Colonic mucosa (tissue), 4 donors: Measurements from ENCODE around the gene CFAP46. TPM values are rescaled to one million over a fixed set of nuclear protein-coding genes. Genes with fewer than 3 reads are reported as not detected.
"Not testable (repeated sequence)": the region's sequence is repeated elsewhere in the genome, so short reads cannot be mapped to it uniquely, and the experiment has no call there.

Experiments
- DNase-seq: peaks from one replicate; pipeline ENCODE4 v3.0.0-alpha.2; 2020
- H3K27ac ChIP-seq: fragments of 200-600 bp; one replicate; pipeline ENCODE4 v1.8.0; 2021
- H3K27me3 ChIP-seq: fragments of 200-600 bp; one replicate; pipeline ENCODE4 v1.8.0; 2021
- H3K36me3 ChIP-seq: fragments of 200-600 bp; one replicate; pipeline ENCODE4 v1.8.0; 2021
- H3K4me1 ChIP-seq: fragments of 200-600 bp; one replicate; pipeline ENCODE4 v1.8.0; 2021; ENCODE audit warnings: mild to moderate bottlenecking
- H3K4me3 ChIP-seq: fragments of 200-600 bp; one replicate; pipeline ENCODE4 v1.8.0; 2021
- H3K9ac ChIP-seq, 2 donors: one replicate each; pipeline ENCODE4 v1.7.0; 2013; ENCODE audit warnings: control low read depth in 2 of 2, low read depth in 2 of 2, low read length in 2 of 2
- H3K9me3 ChIP-seq: fragments of 200-600 bp; one replicate; pipeline ENCODE4 v1.8.0; 2021
- CTCF ChIP-seq: fragments of 200-600 bp; IDR thresholded peaks from one replicate; pipeline ENCODE4 v1.8.0; 2022; ENCODE audit warnings: antibody characterized with exemption, mild to moderate bottlenecking
- intact Hi-C: fragments of 100-400 bp; cut with DNase I; formaldehyde crosslinking; loops from one replicate; pipeline ENCODE4 v1.14.1; 2022
- total RNA-seq, 2 donors: library from RNA; stranded (reverse); fragmentation: NEBNext Ultra II Directional in 1 of 2; extraction: Animal tissue kit (Norgen Biotek cat#: 25700) in 1 of 2; gene quantifications; one replicate each; pipeline ENCODE4 v1.2.1, GENCODE V29; 2021
- donor health status: healthy.
- donor health status: DM: no; HTN: no; CAD: no.
- donor health status: DM: no; HTN: no; CAD: no.

CFAP46 gene
- total RNA-seq, 2 donors from 2014 or later, result 0.13 TPM; not detected in 1

- H3K27ac ChIP-seq, result no peak overlapping the region
- H3K4me3 ChIP-seq, result no peak overlapping the region
- no peaks in the 10 kb centered on the region for H3K27me3 ChIP-seq
- no peaks in the 10 kb centered on the region for H3K36me3 ChIP-seq
- no peaks in the 10 kb centered on the region for H3K9me3 ChIP-seq
- H3K4me1 ChIP-seq, result no peaks in the 10 kb centered on the region
- TF ChIP-seq CTCF, result no peak
- no peak for DNase-seq
- no peak overlapping the region for H3K9ac ChIP-seq
- intact Hi-C loops, result no loop called here
Measured at GRCh38 chr10:132777441-132777840, 164.9 kb downstream of the CFAP46 start.

DNA sequence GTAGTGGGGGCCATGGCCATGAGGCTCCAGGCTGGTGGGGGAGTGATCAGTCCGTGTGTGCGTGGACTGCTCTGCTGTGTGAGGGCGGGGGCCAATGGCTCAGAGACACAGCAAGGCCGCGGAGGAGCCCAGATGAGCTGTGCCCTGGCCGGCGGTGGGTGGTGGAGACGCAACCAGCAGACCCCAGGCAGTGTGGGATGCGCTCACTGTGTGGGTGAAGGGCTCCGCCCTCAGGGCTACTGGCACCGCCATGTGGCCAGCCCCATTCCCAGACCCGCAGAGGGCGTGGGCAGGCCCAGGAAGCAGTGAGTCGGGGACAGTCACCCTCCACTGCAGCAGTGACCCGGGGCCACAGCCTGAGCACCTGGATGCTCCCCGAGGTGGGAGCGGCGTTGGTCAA is 165.5 kb downstream of the CFAP46 start:
- Histone ChIP-seq H3K27me3 (no peaks in the 10 kb centered on the region), H3K36me3 (no peaks in the 10 kb centered on the region), H3K9ac (no peak overlapping the region), H3K4me3 (no peak overlapping the region), H3K27ac (no peak overlapping the region), H3K9me3 (no peaks in the 10 kb centered on the region), H3K4me1 (no peaks in the 10 kb centered on the region)
- DNase-seq, result no peak
- no peak for TF ChIP-seq CTCF
- intact Hi-C loops, result no loop called here

GRCh38 chr10:132776186-132776585 is 166.2 kb downstream of the CFAP46 start:
- Histone ChIP-seq H3K27me3 (no peaks in the 10 kb centered on the region), H3K9ac (no peak overlapping the region), H3K4me3 (no peak overlapping the region), H3K27ac (no peak overlapping the region), H3K36me3 (no peaks in the 10 kb centered on the region), H3K4me1 (no peaks in the 10 kb centered on the region), H3K9me3 (no peaks in the 10 kb centered on the region)
- DNase-seq, result no peak
- intact Hi-C loops, result no loop called here
- no peak for TF ChIP-seq CTCF

- no peaks in the 10 kb centered on the region for H3K9me3 ChIP-seq
- H3K4me1 ChIP-seq, result no peaks in the 10 kb centered on the region
- no peak overlapping the region for H3K4me3 ChIP-seq
- no peak overlapping the region for H3K9ac ChIP-seq
- DNase-seq, result peak; percentile 62
- intact Hi-C loops, result no loop called here
- H3K27ac ChIP-seq, result no peak overlapping the region
- H3K27me3 ChIP-seq, result no peaks in the 10 kb centered on the region
- no peaks in the 10 kb centered on the region for H3K36me3 ChIP-seq
- no peak for TF ChIP-seq CTCF
Measured at GRCh38 chr10:132774902-132775863, 167.2 kb downstream of the CFAP46 start.

- no peaks in the 10 kb centered on the region for H3K36me3 ChIP-seq
- intact Hi-C loops, result no loop called here
Measured at GRCh38 chr10:132774181-132774901, 168.0 kb downstream of the CFAP46 start.

GRCh38 chr10:132772816-132773215 is 169.6 kb downstream of the CFAP46 start:
- H3K9me3 ChIP-seq, H3K4me3 ChIP-seq, H3K9ac ChIP-seq, H3K27me3 ChIP-seq, H3K36me3 ChIP-seq, DNase-seq, H3K4me1 ChIP-seq, intact Hi-C loops, H3K27ac ChIP-seq: not testable (repeated sequence)

More at GRCh38 chr10:132774181-132774901, 168.0 kb downstream of the CFAP46 start:
- peak; percentile 41 for DNase-seq
- Histone ChIP-seq H3K9me3 (no peaks in the 10 kb centered on the region), H3K4me1 (no peaks in the 10 kb centered on the region), H3K4me3 (no peak overlapping the region), H3K9ac (peak overlapping the region in 1 of 2 donors; percentile 43), H3K27ac (peak overlapping the region; percentile 74), H3K27me3 (no peaks in the 10 kb centered on the region)
- no peak for TF ChIP-seq CTCF
